Mucosa of descending colon (tissue), 3 donors: Measurements from ENCODE around the gene PLA2G4D. TPM values are rescaled to one million over a fixed set of nuclear protein-coding genes. Genes with fewer than 3 reads are reported as not detected.

Source experiments
- ATAC-seq: fragments of 200-7000 bp; cut with Tn5 transposase; one replicate; pipeline ENCODE4 v1.9.1; 2020; ENCODE audit warnings: mild to moderate bottlenecking, moderate library complexity
- DNase-seq, 3 donors: peaks; one replicate each; pipeline ENCODE4 v3.0.0-alpha.2; 2020
- H3K36me3 ChIP-seq: fragments of 200-600 bp; one replicate; pipeline ENCODE4 v1.8.0; 2021; ENCODE audit warnings: low read depth, mild to moderate bottlenecking
- H3K4me1 ChIP-seq: fragments of 200-600 bp; one replicate; pipeline ENCODE4 v1.8.0; 2021; ENCODE audit warnings: low read depth, mild to moderate bottlenecking
- H3K4me3 ChIP-seq: fragments of 200-600 bp; one replicate; pipeline ENCODE4 v1.8.0; 2021; ENCODE audit warnings: mild to moderate bottlenecking
- H3K9me3 ChIP-seq: fragments of 200-600 bp; one replicate; pipeline ENCODE4 v1.8.0; 2021; ENCODE audit warnings: mild to moderate bottlenecking
- intact Hi-C, 2 donors: fragments of 100-400 bp; cut with DNase I in 1 of 2; cut with micrococcal nuclease in 1 of 2; formaldehyde crosslinking; loops; one replicate each; pipeline versions ENCODE4 v1.11.0 to v1.11.1; 2022; cut with DNase I, micrococcal nuclease
- total RNA-seq, 3 donors: library from RNA; stranded (reverse); fragmentation: NEBNext Ultra II Directional in 2 of 3; extraction: Animal tissue kit (Norgen Biotek cat#: 25700) in 2 of 3; gene quantifications; one replicate each; pipeline versions ENCODE4 v1.2.1 to v1.2.4, GENCODE V29; 2021 to 2023
- TF ChIP-seq, protein P1 (sequence below): fragments of 200-600 bp; IDR thresholded peaks from one replicate; pipeline ENCODE4 v1.8.0; 2022; ENCODE audit warnings: antibody characterized with exemption, mild to moderate bottlenecking
- donor health status: DM: no; HTN: no; CAD: no; lungs with moderate emphysema.
- donor health status: DM: no; HTN: no; CAD: no.
- donor health status: DM: no; HTN: yes; CAD: no.

PLA2G4D gene
- total RNA-seq, 3 donors from 2014 or later = 0.35 to 0.51 (median 0.49) TPM

DNA sequence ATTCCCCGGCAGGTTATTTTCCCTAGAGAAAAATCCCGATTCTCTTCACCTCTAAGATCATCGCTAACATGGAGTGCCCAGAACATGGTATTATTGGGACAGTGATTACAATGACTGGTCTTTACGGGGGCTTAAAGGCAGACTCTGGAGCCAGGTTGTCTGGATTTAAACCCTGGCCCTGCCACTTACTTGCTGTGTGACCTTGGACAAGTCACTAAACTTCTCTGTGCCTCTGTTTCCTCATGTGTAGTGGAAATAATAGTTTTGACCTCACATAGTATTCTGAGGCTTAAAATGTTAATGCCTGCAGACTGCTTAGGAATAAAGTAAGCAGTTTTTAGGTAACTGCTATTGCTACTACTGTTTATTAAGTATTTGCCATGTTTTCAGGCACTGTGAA lies 4.4 kb downstream of the PLA2G4D start:
- H3K4me3 ChIP-seq = no peak overlapping the region

DNA sequence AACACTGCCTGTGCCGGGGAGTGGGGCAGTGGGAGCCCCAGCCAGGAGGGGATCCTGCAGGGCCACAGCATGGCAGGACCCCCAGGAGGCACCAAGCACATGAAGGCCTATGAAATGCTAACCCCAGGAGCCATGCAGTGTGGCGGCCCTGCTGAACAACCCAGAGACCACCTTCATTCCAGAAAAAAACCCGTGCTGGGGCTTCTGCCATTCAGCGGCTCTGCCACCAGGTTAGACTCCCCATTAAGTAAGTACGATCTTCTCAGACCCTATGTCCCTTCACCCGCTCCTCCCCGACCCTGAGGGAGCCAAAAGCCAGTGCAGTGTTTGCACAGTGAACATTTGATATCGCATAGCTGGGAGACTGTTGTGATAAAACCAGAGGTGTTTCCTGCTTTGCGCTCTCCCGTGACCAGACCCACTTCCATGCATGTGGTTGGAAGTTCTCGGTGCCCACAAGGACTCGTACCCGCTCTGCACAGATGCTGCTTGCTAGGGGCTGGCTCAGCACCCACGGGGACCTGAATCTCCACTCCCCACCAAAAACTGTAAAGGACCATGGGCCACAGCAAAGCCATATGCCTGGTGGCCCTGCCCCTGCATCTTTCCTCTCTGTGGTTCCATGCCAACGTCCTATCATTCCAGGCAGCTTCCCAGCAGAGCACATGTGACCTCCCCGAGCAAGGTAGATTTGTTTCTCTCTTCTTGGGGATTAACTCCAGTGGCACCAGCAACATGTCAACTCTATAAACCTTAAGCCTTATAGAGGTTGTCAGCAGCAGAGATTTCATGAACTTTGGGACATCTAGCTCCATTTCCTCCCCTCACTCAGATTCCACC lies 5.3 kb downstream of the PLA2G4D start:
- Histone ChIP-seq H3K36me3 (no peaks in the 10 kb centered on the region), H3K4me1 (peaks cover 4% of the 10 kb centered on the region), H3K4me3 (no peak overlapping the region), H3K9me3 (no peaks in the 10 kb centered on the region)
- TF ChIP-seq, protein P1, sequence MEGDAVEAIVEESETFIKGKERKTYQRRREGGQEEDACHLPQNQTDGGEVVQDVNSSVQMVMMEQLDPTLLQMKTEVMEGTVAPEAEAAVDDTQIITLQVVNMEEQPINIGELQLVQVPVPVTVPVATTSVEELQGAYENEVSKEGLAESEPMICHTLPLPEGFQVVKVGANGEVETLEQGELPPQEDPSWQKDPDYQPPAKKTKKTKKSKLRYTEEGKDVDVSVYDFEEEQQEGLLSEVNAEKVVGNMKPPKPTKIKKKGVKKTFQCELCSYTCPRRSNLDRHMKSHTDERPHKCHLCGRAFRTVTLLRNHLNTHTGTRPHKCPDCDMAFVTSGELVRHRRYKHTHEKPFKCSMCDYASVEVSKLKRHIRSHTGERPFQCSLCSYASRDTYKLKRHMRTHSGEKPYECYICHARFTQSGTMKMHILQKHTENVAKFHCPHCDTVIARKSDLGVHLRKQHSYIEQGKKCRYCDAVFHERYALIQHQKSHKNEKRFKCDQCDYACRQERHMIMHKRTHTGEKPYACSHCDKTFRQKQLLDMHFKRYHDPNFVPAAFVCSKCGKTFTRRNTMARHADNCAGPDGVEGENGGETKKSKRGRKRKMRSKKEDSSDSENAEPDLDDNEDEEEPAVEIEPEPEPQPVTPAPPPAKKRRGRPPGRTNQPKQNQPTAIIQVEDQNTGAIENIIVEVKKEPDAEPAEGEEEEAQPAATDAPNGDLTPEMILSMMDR = no peak
- ATAC-seq (no peak), DNase-seq (no peak)
- intact Hi-C loops = loop anchor here in 1 of 2 donors (10.0 kb wide), 1 partner anchor 104 kb away; no protein-coding TSS in a partner anchor

More for the DNA sequence above, 4.4 kb downstream of the PLA2G4D start:
- intact Hi-C loops = loop anchor here in 1 of 2 donors (10.0 kb wide), 1 partner anchor 105 kb away; no protein-coding TSS in a partner anchor
- H3K9me3 ChIP-seq = no peaks in the 10 kb centered on the region
- TF ChIP-seq, protein P1 = no peak
- no peak for DNase-seq
- no peaks in the 10 kb centered on the region for H3K4me1 ChIP-seq
- ATAC-seq = no peak
- H3K36me3 ChIP-seq = no peaks in the 10 kb centered on the region

DNA sequence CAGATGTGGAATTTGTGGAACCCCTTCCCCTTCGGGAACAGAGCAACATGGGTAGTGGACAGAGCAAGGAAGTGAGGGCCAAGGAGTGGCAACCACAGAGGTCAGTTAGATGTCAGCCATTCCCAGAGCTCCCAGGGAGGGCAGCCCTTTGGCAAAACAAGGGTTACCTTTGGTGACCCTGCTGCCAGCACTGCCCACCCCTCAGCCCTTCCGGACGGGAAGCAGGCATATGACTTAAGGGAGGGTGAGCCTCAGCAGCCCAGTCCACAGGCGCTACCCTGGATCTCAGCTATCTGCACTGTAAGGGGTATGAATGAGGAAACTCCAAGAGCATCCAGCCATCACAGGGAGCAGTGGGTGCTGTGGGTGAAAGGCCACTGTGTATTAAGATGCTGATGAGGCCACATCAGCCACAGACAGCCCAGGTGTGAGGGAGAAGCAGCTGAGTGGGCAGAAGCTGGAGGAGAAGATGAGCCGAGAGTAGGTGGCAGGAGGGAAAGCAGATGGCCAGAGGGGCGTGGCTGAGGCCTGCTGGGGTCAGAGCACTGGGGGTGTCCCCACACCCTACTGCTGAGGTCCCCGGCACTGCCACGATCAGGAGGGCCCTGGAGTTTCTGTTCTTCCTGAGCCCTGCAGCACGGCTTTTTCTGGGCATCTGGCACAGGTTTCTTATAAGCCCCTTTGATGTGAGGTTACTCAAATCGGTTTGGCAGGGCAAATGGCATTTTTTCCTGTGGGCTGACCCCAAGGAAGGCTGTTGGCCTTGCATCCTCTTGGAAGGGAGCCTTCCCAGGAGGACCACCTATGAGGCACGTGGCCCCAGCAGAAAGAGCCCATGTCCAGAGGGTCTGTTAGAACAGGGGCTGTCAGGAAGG lies 6.2 kb downstream of the PLA2G4D start:
- peaks cover 8% of the 10 kb centered on the region for H3K4me1 ChIP-seq
- no peak for DNase-seq
- TF ChIP-seq, protein P1 = no peak
- no peak overlapping the region for H3K4me3 ChIP-seq
- H3K9me3 ChIP-seq = no peaks in the 10 kb centered on the region
- no peak for ATAC-seq
- H3K36me3 ChIP-seq = no peaks in the 10 kb centered on the region
- intact Hi-C loops = loop anchor here in 1 of 2 donors (10.0 kb wide), 1 partner anchor 103 kb away; no protein-coding TSS in a partner anchor

DNA sequence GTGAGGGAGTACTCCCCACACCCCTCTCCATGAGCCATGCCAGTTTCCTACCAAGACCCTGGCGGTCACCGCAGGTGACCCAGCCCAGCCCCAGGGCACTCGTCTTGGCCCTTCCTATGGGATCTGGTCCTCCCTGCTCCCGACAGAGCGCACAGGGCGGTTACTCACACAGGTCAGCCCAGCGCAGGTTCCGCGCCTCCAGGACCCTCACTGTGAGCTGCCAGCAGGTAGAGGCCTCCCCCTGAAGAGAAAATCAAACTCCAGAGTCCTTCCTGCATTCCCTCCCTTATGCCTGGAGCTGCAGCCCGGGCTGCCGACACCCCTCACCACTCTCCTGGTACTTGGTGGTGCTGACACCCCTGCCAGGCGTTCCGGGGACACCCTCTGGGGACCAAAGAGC lies 6.9 kb downstream of the PLA2G4D start:
- DNase-seq (no peak), ATAC-seq (no peak)
- intact Hi-C loops = loop anchor here in 1 of 2 donors (10.0 kb wide), 1 partner anchor 103 kb away; no protein-coding TSS in a partner anchor
- Histone ChIP-seq H3K4me1 (peaks cover 8% of the 10 kb centered on the region), H3K9me3 (no peaks in the 10 kb centered on the region), H3K4me3 (no peak overlapping the region), H3K36me3 (no peaks in the 10 kb centered on the region)
- TF ChIP-seq, protein P1 = no peak

DNA sequence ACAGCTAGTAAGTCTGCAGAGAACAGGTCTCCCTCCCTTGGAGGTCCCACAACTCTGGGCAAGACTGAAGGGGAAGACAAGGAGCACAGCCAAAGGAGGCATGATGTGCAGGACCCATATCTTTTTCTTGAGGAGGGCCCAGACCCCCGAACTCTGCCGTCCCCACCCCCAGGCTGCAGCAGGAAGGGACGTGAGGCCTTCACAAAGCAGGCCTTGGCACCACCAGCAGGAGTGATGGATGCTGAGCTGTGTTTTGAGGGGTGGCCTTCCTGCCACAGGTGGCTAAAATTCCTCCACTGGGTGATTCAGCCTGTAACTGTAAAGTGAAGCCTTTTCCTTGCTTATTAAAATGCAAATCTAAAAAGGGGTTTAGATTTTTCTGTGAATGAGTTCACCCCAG lies 8.6 kb downstream of the PLA2G4D start:
- ATAC-seq (no peak), DNase-seq (no peak)
- no peaks in the 10 kb centered on the region for H3K36me3 ChIP-seq
- TF ChIP-seq, protein P1 = no peak
- no peak overlapping the region for H3K4me3 ChIP-seq
- peaks cover 8% of the 10 kb centered on the region for H3K4me1 ChIP-seq
- no peaks in the 10 kb centered on the region for H3K9me3 ChIP-seq
- intact Hi-C loops = loop anchor here in 1 of 2 donors (10.0 kb wide), 1 partner anchor 101 kb away; no protein-coding TSS in a partner anchor
